IMR-90 (cell line): ENCODE measurements around the gene MEIS2. TPM values are rescaled to one million over a fixed set of nuclear protein-coding genes. Genes with fewer than 3 reads are reported as not detected.

Experiments used
- ATAC-seq: fragments of 200-7000 bp; cut with Tn5 transposase; 2 replicates; pipeline ENCODE4 v1.9.1; 2020; ENCODE audit warnings: low read depth, mild to moderate bottlenecking, moderate library complexity
- BruUV-seq: library from RNA; stranded (reverse); fragments of 400-500 nt; replicated peaks from 2 replicates; lab custom pipeline; 2021; lab: Mats Ljungman, UMichigan
- CTCF ChIA-PET: fragments of 300-600 bp; formaldehyde crosslinking; extraction: SDS; loops from one replicate; lab custom pipeline; 2021; ENCODE audit warnings: antibody characterized with exemption; lab: Yijun Ruan, JAX
- POLR2A ChIA-PET: fragments of 300-600 bp; sonication (Branson Sonifier 250); formaldehyde crosslinking; loops from one replicate; lab custom pipeline; 2022; ENCODE audit warnings: antibody characterized with exemption; ENCODE audit not compliant: unreplicated experiment; lab: Charles Lee
- DNase-seq: peaks from one replicate; pipeline ENCODE4 v3.0.0; 2013
- H2AFZ ChIP-seq: replicated peaks from 2 replicates; pipeline ENCODE3; 2013; ENCODE audit warnings: low read length, mild to moderate bottlenecking; ENCODE audit not compliant: poor library complexity
- H2AK5ac ChIP-seq: 2 replicates; pipeline ENCODE4 v1.6.1; 2013; ENCODE audit warnings: low read depth, low read length, inconsistent platforms
- H2AK9ac ChIP-seq: replicated peaks from 2 replicates; pipeline ENCODE3; 2013; ENCODE audit warnings: mild to moderate bottlenecking, low read depth, low read length, moderate library complexity; ENCODE audit not compliant: poor library complexity
- H2BK120ac ChIP-seq: 2 replicates; pipeline ENCODE4 v1.6.1; 2013; ENCODE audit warnings: low read depth, low read length, inconsistent platforms
- H2BK15ac ChIP-seq: 3 replicates; pipeline ENCODE4 v1.6.1; 2013; ENCODE audit warnings: low read depth, low read length, inconsistent platforms
- H2BK20ac ChIP-seq: 2 replicates; pipeline ENCODE4 v1.6.1; 2013; ENCODE audit warnings: low read depth, mild to moderate bottlenecking, inconsistent platforms, low read length, moderate library complexity
- H2BK5ac ChIP-seq: 2 replicates; pipeline ENCODE4 v1.6.1; 2013; ENCODE audit warnings: mild to moderate bottlenecking, low read depth, low read length, inconsistent platforms; ENCODE audit not compliant: poor library complexity, severe bottlenecking
- H3K14ac ChIP-seq: replicated peaks from 2 replicates; pipeline ENCODE4 v1.6.1; 2013; ENCODE audit warnings: low read depth, low read length, inconsistent platforms
- H3K18ac ChIP-seq: 2 replicates; pipeline ENCODE4 v1.6.1; 2013; ENCODE audit warnings: low read depth, low read length, control low read depth
- H3K23ac ChIP-seq: 2 replicates; pipeline ENCODE4 v1.6.1; 2013; ENCODE audit warnings: low read depth, low read length, inconsistent platforms
- H3K27ac ChIP-seq: 2 replicates; pipeline ENCODE4 v1.5.1; 2013; ENCODE audit warnings: mild to moderate bottlenecking, control low read depth, low read length; ENCODE audit not compliant: insufficient read depth
- H3K27me3 ChIP-seq: 2 replicates; pipeline ENCODE4 v1.6.1; 2013; ENCODE audit warnings: low read length; ENCODE audit not compliant: control insufficient read depth, insufficient read depth
- H3K36me3 ChIP-seq: 2 replicates; pipeline ENCODE4 v1.6.1; 2013; ENCODE audit warnings: low read length, mixed read lengths; ENCODE audit not compliant: control insufficient read depth, insufficient read depth
- H3K4ac ChIP-seq: 2 replicates; pipeline ENCODE4 v1.6.1; 2013; ENCODE audit warnings: low read depth, low read length, inconsistent platforms
- H3K4me1 ChIP-seq: 2 replicates; pipeline ENCODE4 v1.6.1; 2013; ENCODE audit warnings: low read length, mixed read lengths; ENCODE audit not compliant: control insufficient read depth, insufficient read depth
- H3K4me2 ChIP-seq: 2 replicates; pipeline ENCODE4 v1.6.1; 2013; ENCODE audit warnings: low read depth, mild to moderate bottlenecking, control low read depth, low read length, moderate library complexity
- H3K4me3 ChIP-seq: 2 replicates; pipeline ENCODE4 v1.5.1; 2013; ENCODE audit warnings: low read depth, mild to moderate bottlenecking, control low read depth, low read length, moderate library complexity; ENCODE audit not compliant: insufficient read depth
- H3K56ac ChIP-seq: 2 replicates; pipeline ENCODE4 v1.6.1; 2013; ENCODE audit warnings: low read length, inconsistent platforms; ENCODE audit not compliant: insufficient read depth; ENCODE audit errors: extremely low read depth
- H3K79me1 ChIP-seq, 2 experiments: 2 replicates each; pipeline ENCODE4 v1.6.1; 2013; ENCODE audit warnings: low read length in 2 of 2, inconsistent platforms in 1 of 2, low read depth in 1 of 2
- H3K9ac ChIP-seq: 2 replicates; pipeline ENCODE4 v1.6.1; 2013; ENCODE audit warnings: low read depth, low read length, control low read depth
- H3K9me1 ChIP-seq: 2 replicates; pipeline ENCODE4 v1.6.1; 2013; ENCODE audit warnings: low read length, inconsistent platforms; ENCODE audit not compliant: insufficient read depth
- H3K9me3 ChIP-seq: 2 replicates; pipeline ENCODE4 v1.6.1; 2013; ENCODE audit warnings: low read length; ENCODE audit not compliant: control insufficient read depth, insufficient read depth
- H4K20me1 ChIP-seq: 2 replicates; pipeline ENCODE4 v1.6.1; 2013; ENCODE audit warnings: low read length, inconsistent platforms; ENCODE audit not compliant: insufficient read depth
- H4K5ac ChIP-seq: 2 replicates; pipeline ENCODE4 v1.6.1; 2013; ENCODE audit warnings: mild to moderate bottlenecking, low read depth, low read length, control low read depth
- H4K8ac ChIP-seq, 2 experiments: 2 replicates each; pipeline ENCODE4 v1.6.1; 2013; ENCODE audit warnings: low read depth in 2 of 2, low read length in 2 of 2, control low read depth in 1 of 2, inconsistent platforms in 1 of 2
- H4K91ac ChIP-seq: 2 replicates; pipeline ENCODE4 v1.6.1; 2013; ENCODE audit warnings: low read depth, low read length, inconsistent platforms; ENCODE audit not compliant: insufficient read depth
- BHLHE40 ChIP-seq: fragments of 150-350 bp; IDR thresholded peaks from 2 replicates; pipeline ENCODE4 v1.6.1; 2016; ENCODE audit warnings: mild to moderate bottlenecking, low read depth, low read length
- CEBPB ChIP-seq: IDR thresholded peaks from 2 replicates; pipeline ENCODE4 v1.6.1; 2012; ENCODE audit warnings: low read depth, low read length, improper control_type of control experiment
- CTCF ChIP-seq: conservative IDR thresholded peaks from 2 replicates; pipeline ENCODE4 v1.5.1; 2012; ENCODE audit warnings: mild to moderate bottlenecking, low read depth, low read length, improper control_type of control experiment
- ELK1 ChIP-seq: fragments of 150-350 bp; IDR thresholded peaks from 2 replicates; pipeline ENCODE4 v1.6.1; 2016; ENCODE audit warnings: low read depth, mild to moderate bottlenecking, low read length, moderate library complexity, borderline replicate concordance
- FOS ChIP-seq: fragments of 150-350 bp; IDR thresholded peaks from 2 replicates; pipeline ENCODE4 v1.6.1; 2016; ENCODE audit warnings: low read depth, low read length
- MAFK ChIP-seq: IDR thresholded peaks from 2 replicates; pipeline ENCODE4 v1.6.1; 2012; ENCODE audit warnings: low read depth, low read length, improper control_type of control experiment
- NFE2L2 ChIP-seq: fragments of 150-350 bp; IDR thresholded peaks from 2 replicates; pipeline ENCODE4 v1.6.1; 2016; ENCODE audit warnings: low read depth, mild to moderate bottlenecking, low read length
- POLR2A ChIP-seq: IDR thresholded peaks from 2 replicates; pipeline ENCODE4 v1.6.1; 2012; ENCODE audit warnings: mild to moderate bottlenecking, low read depth, low read length
- SMC3 ChIP-seq: fragments of 150-350 bp; IDR thresholded peaks from 2 replicates; pipeline ENCODE4 v1.6.1; 2016; ENCODE audit warnings: low read depth, mild to moderate bottlenecking, antibody characterized with exemption, low read length, moderate library complexity
- USF2 ChIP-seq: fragments of 150-350 bp; IDR thresholded peaks from 2 replicates; pipeline ENCODE4 v1.6.1; 2017; ENCODE audit warnings: mild to moderate bottlenecking, antibody characterized with exemption, low read length, low read depth
- WGBS, 2 experiments: methylation state at CpG; one replicate each; pipeline versions ENCODE4 v1.1.5 to v1.1.7; 2013; ENCODE audit warnings: missing lambda C conversion rate in 2 of 2; ENCODE audit not compliant: insufficient read length in 1 of 2; ENCODE audit errors: extremely low coverage in 2 of 2; 5-methylcytosine and 5-hydroxymethylcytosine counted together
- dilution Hi-C: fragments of 300-500 bp; cut with HindIII; formaldehyde crosslinking; loops from one replicate; pipeline ENCODE4 v1.14.3; 2018; ENCODE audit warnings: low sequenced_read_pairs; ENCODE audit not compliant: unreplicated experiment
- in situ Hi-C: fragments of 300-500 bp; cut with MboI; formaldehyde crosslinking; loops from 3 replicates; pipeline ENCODE4 v1.14.3; 2019; ENCODE audit warnings: low sequenced_read_pairs, inconsistent platforms, mixed read lengths
- intact Hi-C: fragments of 100-400 bp; cut with micrococcal nuclease; formaldehyde crosslinking; loops from 2 replicates; pipeline ENCODE4 v1.10.0; 2022
- polyA plus RNA-seq, 3 experiments: library from polyadenylated mRNA; depleted of rRNA; stranded (reverse); fragments of >200 nt; gene quantifications; 2 replicates each; pipeline ENCODE4 v1.2.3, GENCODE V29; 2012; ENCODE audit warnings: low replicate concordance in 1 of 3
- total RNA-seq: library from RNA; depleted of rRNA; stranded (reverse); fragments of >200 nt; gene quantifications from 2 replicates; pipeline ENCODE4 v1.2.3, GENCODE V29; 2012

The MEIS2 gene
- total and polyA plus RNA-seq, 2 of the 4 experiments (the other 2 are of a cell fraction) = 70.1 to 71.3 TPM

GRCh38 chr15:36933255-36933990 lies 166.9 kb downstream of the MEIS2 start:
- Histone ChIP-seq H3K23ac (no peak overlapping the region), H3K14ac (no peak overlapping the region), H3K18ac (no peak overlapping the region), H3K4me2 (no peak overlapping the region), H3K9ac (no peak overlapping the region), H3K9me1 (no peaks in the 10 kb centered on the region), H3K56ac (no peak overlapping the region), H3K9me3 (no peaks in the 10 kb centered on the region), H2BK120ac (no peak overlapping the region), H3K4me1 (no peaks in the 10 kb centered on the region), H3K36me3 (peaks cover 1% of the 10 kb centered on the region), H3K4ac (no peak overlapping the region), H3K79me1 (peaks cover 10 to 15% of the 10 kb centered on the region in 2 experiments; a peak in 2 of 4 replicates), H2AK5ac (no peak overlapping the region), H4K8ac (no peak overlapping the region), H4K5ac (no peak overlapping the region), H4K20me1 (no peaks in the 10 kb centered on the region), H3K27ac (no peak overlapping the region), H2BK15ac (no peak overlapping the region), H4K91ac (no peak overlapping the region), H2BK20ac (no peak overlapping the region), H2AK9ac (no peak overlapping the region), H2BK5ac (no peak overlapping the region), H3K27me3 (no peaks in the 10 kb centered on the region), H3K4me3 (no peak overlapping the region), H2AFZ (no peak overlapping the region)
- dilution Hi-C loops (no loop called here), in situ Hi-C loops (no loop called here), intact Hi-C loops (no loop called here)
- DNase-seq (no peak), ATAC-seq (no peak)
- no TSS peak for BruUV-seq
- no peak for TF ChIP-seq BHLHE40
- no peak for TF ChIP-seq CTCF
- no peak for TF ChIP-seq SMC3
- TF ChIP-seq POLR2A = no peak
- no peak for TF ChIP-seq MAFK
- TF ChIP-seq NFE2L2 = no peak
- no peak for TF ChIP-seq ELK1
- no peak for TF ChIP-seq USF2
- TF ChIP-seq FOS = no peak
- TF ChIP-seq CEBPB = no peak
- ChIA-PET CTCF (no interaction called here), POLR2A (no interaction called here)
- no CpG with 5 or more reads among the region's 5 CpGs for WGBS, 2 experiments
